CD4-positive, alpha-beta T cell treated with Interleukin-10 for 1 hour (primary cell): ENCODE data around the gene EMP2.
"Not testable (repeated sequence)": the region's sequence is repeated elsewhere in the genome, so short reads cannot be mapped to it uniquely, and the experiment has no call there.

Source experiments
- DNase-seq: peaks from one replicate; pipeline ENCODE4 v3.0.0-alpha.2; 2020

EMP2 gene

GRCh38 chr16:10547708-10548107 is 32.7 kb downstream of the EMP2 start:
- DNase-seq: no peak

GRCh38 chr16:10543231-10543977 is 37.0 kb downstream of the EMP2 start:
- DNase-seq: no peak

GRCh38 chr16:10541366-10541765 is 39.0 kb downstream of the EMP2 start:
- no peak for DNase-seq

- DNase-seq: no peak
These were observed 40.6 kb downstream of the EMP2 start for GRCh38 chr16:10539793-10540192.

GRCh38 chr16:10539236-10539635 is 41.2 kb downstream of the EMP2 start:
- DNase-seq: no peak

- no peak for DNase-seq
These were observed 41.8 kb downstream of the EMP2 start for GRCh38 chr16:10538583-10538982.

- DNase-seq: no peak
These were observed 42.5 kb downstream of the EMP2 start for GRCh38 chr16:10537946-10538345.

GRCh38 chr16:10536814-10537389 is 43.5 kb downstream of the EMP2 start:
- DNase-seq: no peak

GRCh38 chr16:10536328-10536727 is 44.1 kb downstream of the EMP2 start:
- DNase-seq: not testable (repeated sequence)

GRCh38 chr16:10535461-10535860 is 44.9 kb downstream of the EMP2 start:
- DNase-seq: no peak

- no peak for DNase-seq
These were observed 45.6 kb downstream of the EMP2 start for GRCh38 chr16:10534748-10535147.

- DNase-seq: not testable (repeated sequence)
These were observed 46.8 kb downstream of the EMP2 start for GRCh38 chr16:10533612-10534011.

GRCh38 chr16:10531582-10531981 is 48.8 kb downstream of the EMP2 start:
- DNase-seq: no peak

- DNase-seq: no peak
These were observed 49.7 kb downstream of the EMP2 start for GRCh38 chr16:10530685-10531084.

- DNase-seq: no peak
These were observed 50.3 kb downstream of the EMP2 start for GRCh38 chr16:10529895-10530669.

GRCh38 chr16:10528635-10529034 is 51.8 kb downstream of the EMP2 start:
- DNase-seq: no peak

GRCh38 chr16:10526962-10527361 is 53.4 kb downstream of the EMP2 start:
- DNase-seq: no peak

GRCh38 chr16:10525214-10525825 is 55.1 kb downstream of the EMP2 start:
- DNase-seq: no peak

- no peak for DNase-seq
These were observed 57.4 kb downstream of the EMP2 start for GRCh38 chr16:10522966-10523365.

- peak; percentile 54 for DNase-seq
These were observed 58.6 kb downstream of the EMP2 start for GRCh38 chr16:10521681-10522274.

GRCh38 chr16:10520869-10521578 is 59.4 kb downstream of the EMP2 start:
- no peak for DNase-seq
